Calu3 (cell line): Measurements from ENCODE around the gene SARM1. TPM values are rescaled to one million over a fixed set of nuclear protein-coding genes. Genes with fewer than 3 reads are reported as not detected.
"Not testable (repeated sequence)": the region's sequence is repeated elsewhere in the genome, so short reads cannot be mapped to it uniquely, and the experiment has no call there.

Experiments used
- BruUV-seq: library from RNA; stranded (reverse); fragments of 400-500 nt; replicated peaks from 2 replicates; lab custom pipeline; 2021; lab: Mats Ljungman, UMichigan
- CTCF ChIA-PET: fragments of 300-600 bp; sonication (Branson Sonifier 250); formaldehyde crosslinking; loops from one replicate; lab custom pipeline; 2022; ENCODE audit warnings: antibody characterized with exemption; lab: Charles Lee
- DNase-seq: peaks from one replicate; pipeline ENCODE4 v3.0.0; 2022
- H3K27ac Mint-ChIP-seq: one replicate; pipeline ENCODE4 v1.8.0; 2022; ENCODE audit warnings: mixed read lengths; ENCODE audit not compliant: unreplicated experiment
- H3K27me3 Mint-ChIP-seq: one replicate; pipeline ENCODE4 v1.8.0; 2022; ENCODE audit warnings: mixed read lengths; ENCODE audit not compliant: unreplicated experiment
- H3K36me3 Mint-ChIP-seq: one replicate; pipeline ENCODE4 v1.8.0; 2022; ENCODE audit warnings: mild to moderate bottlenecking, moderate library complexity, mixed read lengths; ENCODE audit not compliant: insufficient read depth, unreplicated experiment
- H3K4me1 Mint-ChIP-seq: one replicate; pipeline ENCODE4 v1.8.0; 2022; ENCODE audit warnings: mild to moderate bottlenecking, low read depth, mixed read lengths; ENCODE audit not compliant: unreplicated experiment
- H3K4me3 Mint-ChIP-seq: one replicate; pipeline ENCODE4 v1.8.0; 2022; ENCODE audit warnings: mild to moderate bottlenecking, low read depth, moderate library complexity, mixed read lengths; ENCODE audit not compliant: unreplicated experiment
- H3K9me3 Mint-ChIP-seq: one replicate; pipeline ENCODE4 v1.8.0; 2022; ENCODE audit warnings: low read depth, mixed read lengths; ENCODE audit not compliant: unreplicated experiment
- intact Hi-C: fragments of 100-400 bp; cut with micrococcal nuclease; formaldehyde crosslinking; loops from one replicate; pipeline ENCODE4 v1.10.0; 2022; ENCODE audit not compliant: unreplicated experiment
- total RNA-seq: library from RNA; stranded (reverse); gene quantifications from 2 replicates; pipeline ENCODE4 v1.2.3, GENCODE V29; 2022
- TF ChIP-seq, protein P1 (sequence below): fragments of 200-600 bp; IDR thresholded peaks from one replicate; pipeline ENCODE4 v1.8.0; 2022; ENCODE audit warnings: antibody characterized with exemption; ENCODE audit not compliant: unreplicated experiment

SARM1 gene
- total RNA-seq, 1 experiment from 2014 or later, result 8.1 TPM

DNA sequence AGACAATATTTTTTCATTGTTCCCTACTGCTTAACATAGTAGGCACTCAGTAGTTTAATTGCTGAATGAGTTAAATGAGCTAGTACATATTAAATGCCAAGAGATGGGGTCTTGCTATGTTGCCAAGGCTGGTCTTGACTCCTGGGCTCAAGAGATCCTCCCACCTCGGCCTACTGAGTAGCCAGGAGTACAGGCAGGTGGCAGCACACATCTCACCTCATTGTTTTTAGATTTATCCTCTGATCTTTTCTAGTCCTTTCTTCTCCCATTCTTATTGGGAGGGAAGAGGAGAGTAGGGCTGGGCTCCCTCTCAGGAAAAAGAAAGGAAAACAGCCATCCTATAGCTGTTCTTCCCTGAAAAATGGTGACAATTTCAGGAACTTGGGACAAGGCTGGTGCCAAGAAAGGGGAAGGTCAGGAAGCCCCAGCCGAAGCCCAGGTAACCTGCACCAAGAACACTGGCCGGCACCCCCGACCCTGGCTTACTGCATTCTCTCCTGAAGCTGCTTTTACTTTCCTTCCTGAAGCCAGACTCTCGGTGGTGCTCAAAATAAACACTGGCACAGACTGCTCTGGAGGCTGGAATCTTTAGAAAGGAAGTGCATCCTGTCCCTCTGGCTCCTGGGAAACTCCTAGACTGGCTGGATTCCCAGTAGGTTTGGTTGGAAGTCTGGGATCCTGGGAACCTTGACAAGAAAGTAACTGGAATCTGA, 33.3 kb upstream of the SARM1 start:
- TF ChIP-seq, protein P1, sequence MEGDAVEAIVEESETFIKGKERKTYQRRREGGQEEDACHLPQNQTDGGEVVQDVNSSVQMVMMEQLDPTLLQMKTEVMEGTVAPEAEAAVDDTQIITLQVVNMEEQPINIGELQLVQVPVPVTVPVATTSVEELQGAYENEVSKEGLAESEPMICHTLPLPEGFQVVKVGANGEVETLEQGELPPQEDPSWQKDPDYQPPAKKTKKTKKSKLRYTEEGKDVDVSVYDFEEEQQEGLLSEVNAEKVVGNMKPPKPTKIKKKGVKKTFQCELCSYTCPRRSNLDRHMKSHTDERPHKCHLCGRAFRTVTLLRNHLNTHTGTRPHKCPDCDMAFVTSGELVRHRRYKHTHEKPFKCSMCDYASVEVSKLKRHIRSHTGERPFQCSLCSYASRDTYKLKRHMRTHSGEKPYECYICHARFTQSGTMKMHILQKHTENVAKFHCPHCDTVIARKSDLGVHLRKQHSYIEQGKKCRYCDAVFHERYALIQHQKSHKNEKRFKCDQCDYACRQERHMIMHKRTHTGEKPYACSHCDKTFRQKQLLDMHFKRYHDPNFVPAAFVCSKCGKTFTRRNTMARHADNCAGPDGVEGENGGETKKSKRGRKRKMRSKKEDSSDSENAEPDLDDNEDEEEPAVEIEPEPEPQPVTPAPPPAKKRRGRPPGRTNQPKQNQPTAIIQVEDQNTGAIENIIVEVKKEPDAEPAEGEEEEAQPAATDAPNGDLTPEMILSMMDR, result no peak
- Mint-ChIP-seq H3K4me3 (peak overlapping the region; percentile 93), H3K4me1 (peaks cover 31% of the 10 kb centered on the region), H3K36me3 (peaks cover 65% of the 10 kb centered on the region), H3K9me3 (no peaks in the 10 kb centered on the region), H3K27ac (peak overlapping the region; percentile 9), H3K27me3 (no peaks in the 10 kb centered on the region)
- intact Hi-C loops, result no loop called here
- no TSS peak for BruUV-seq
- CTCF ChIA-PET, result no interaction called here
- no peak for DNase-seq

GRCh38 chr17:28338769-28339212, 32.7 kb upstream of the SARM1 start:
- peaks cover 64% of the 10 kb centered on the region for H3K36me3 Mint-ChIP-seq
- H3K27me3 Mint-ChIP-seq, BruUV-seq, intact Hi-C loops, H3K9me3 Mint-ChIP-seq, H3K27ac Mint-ChIP-seq, H3K4me3 Mint-ChIP-seq, CTCF ChIA-PET, DNase-seq: not testable (repeated sequence)
- peaks cover 28% of the 10 kb centered on the region for H3K4me1 Mint-ChIP-seq

GRCh38 chr17:28339431-28339830, 32.1 kb upstream of the SARM1 start:
- Mint-ChIP-seq H3K4me3 (no peak overlapping the region), H3K36me3 (peaks cover 58% of the 10 kb centered on the region), H3K27me3 (no peaks in the 10 kb centered on the region), H3K9me3 (no peaks in the 10 kb centered on the region), H3K27ac (no peak overlapping the region), H3K4me1 (peaks cover 22% of the 10 kb centered on the region)
- intact Hi-C loops, result no loop called here
- DNase-seq, result no peak
- CTCF ChIA-PET, result no interaction called here
- BruUV-seq, result no TSS peak
- TF ChIP-seq, protein P1, result no peak

GRCh38 chr17:28340374-28340773, 31.1 kb upstream of the SARM1 start:
- no TSS peak for BruUV-seq
- H3K27ac Mint-ChIP-seq, result no peak overlapping the region
- intact Hi-C loops, result no loop called here
- H3K4me1 Mint-ChIP-seq, result peaks cover 18% of the 10 kb centered on the region
- TF ChIP-seq, protein P1, result no peak
- DNase-seq, result no peak
- no peaks in the 10 kb centered on the region for H3K27me3 Mint-ChIP-seq
- H3K36me3 Mint-ChIP-seq, result peaks cover 56% of the 10 kb centered on the region
- no peak overlapping the region for H3K4me3 Mint-ChIP-seq
- H3K9me3 Mint-ChIP-seq, result no peaks in the 10 kb centered on the region
- CTCF ChIA-PET, result no interaction called here

DNA sequence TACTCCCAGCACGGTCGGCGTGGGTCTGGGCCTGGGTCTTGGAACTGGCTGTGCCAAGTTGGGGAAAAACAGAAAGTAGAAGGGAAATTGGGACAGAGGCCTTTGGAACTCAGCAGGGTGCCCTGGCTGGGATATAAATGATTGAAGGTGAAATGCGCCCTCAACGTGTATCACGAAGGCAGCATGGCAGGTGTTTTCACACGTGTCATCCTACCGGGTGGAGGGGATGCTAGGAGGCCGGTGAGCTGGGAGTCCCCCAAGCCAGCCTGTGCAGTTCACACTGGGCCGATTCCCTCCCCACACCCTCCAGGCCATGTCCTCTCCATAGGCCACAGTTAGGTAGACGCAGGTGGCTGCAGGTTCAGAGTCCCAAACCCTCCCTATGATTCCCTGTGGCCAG, 30.0 kb upstream of the SARM1 start:
- TF ChIP-seq, protein P1, result no peak
- Mint-ChIP-seq H3K27ac (no peak overlapping the region), H3K27me3 (no peaks in the 10 kb centered on the region), H3K9me3 (no peaks in the 10 kb centered on the region), H3K4me3 (no peak overlapping the region), H3K4me1 (peaks cover 23% of the 10 kb centered on the region), H3K36me3 (peaks cover 48% of the 10 kb centered on the region)
- CTCF ChIA-PET, result no interaction called here
- DNase-seq, result no peak
- intact Hi-C loops, result no loop called here
- BruUV-seq, result no TSS peak
